ENCODE data around the gene ZNF488.

Gene ZNF488

GRCh38 chr10:47370015-47370767 is 13.9 kb downstream of the ZNF488 start:
- H3K4me3 ChIP-seq (ENCODE audit: low read length) = no peak overlapping the region
- no peak for DNase-seq (ENCODE audit: low read depth)
- no peak for TF ChIP-seq CTCF (conservative IDR thresholded peaks at IDR 0.05; ENCODE audit: low read depth, low read length)

DNA sequence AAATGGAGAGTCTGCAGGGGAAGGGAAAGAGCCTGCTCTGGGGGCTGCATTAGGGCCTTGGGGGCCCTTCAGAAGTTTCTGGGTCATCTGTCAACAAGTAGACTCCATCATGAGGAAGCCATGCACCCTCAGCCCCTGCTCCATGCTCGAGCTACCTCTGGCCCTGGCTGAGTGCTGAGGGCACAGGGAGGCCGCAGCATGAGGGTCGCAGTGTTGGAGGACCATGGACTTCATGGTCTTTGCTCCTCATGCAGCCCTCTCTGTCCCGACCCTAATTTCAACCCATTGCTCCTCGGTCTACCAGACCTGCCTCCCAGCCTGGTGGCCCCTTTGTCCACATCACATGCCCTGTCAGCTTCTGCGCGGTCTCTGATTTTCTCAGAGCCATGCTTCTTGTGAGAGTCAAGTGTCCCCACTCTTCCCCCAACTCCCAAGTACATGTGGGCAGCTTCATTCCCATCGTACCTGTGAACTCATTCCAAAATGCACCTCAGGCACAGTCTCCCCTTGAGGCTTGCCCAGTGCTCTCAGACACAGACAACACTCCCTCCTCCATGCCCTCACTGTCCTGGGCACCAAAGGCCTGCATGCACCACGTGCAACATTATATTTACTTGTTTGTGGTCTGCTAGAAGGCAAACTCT is 14.7 kb downstream of the ZNF488 start:
- no peak for DNase-seq (ENCODE audit: low read depth)
- no peak for TF ChIP-seq CTCF (conservative IDR thresholded peaks at IDR 0.05; ENCODE audit: low read depth, low read length)

GRCh38 chr10:47368431-47369180 is 15.5 kb downstream of the ZNF488 start:
- TF ChIP-seq CTCF (conservative IDR thresholded peaks at IDR 0.05; ENCODE audit: low read depth, low read length) = no peak
- DNase-seq (ENCODE audit: low read depth) = no peak

More for the DNA sequence above, 14.7 kb downstream of the ZNF488 start:
- H3K4me3 ChIP-seq (ENCODE audit: low read length) = no peak overlapping the region

DNA sequence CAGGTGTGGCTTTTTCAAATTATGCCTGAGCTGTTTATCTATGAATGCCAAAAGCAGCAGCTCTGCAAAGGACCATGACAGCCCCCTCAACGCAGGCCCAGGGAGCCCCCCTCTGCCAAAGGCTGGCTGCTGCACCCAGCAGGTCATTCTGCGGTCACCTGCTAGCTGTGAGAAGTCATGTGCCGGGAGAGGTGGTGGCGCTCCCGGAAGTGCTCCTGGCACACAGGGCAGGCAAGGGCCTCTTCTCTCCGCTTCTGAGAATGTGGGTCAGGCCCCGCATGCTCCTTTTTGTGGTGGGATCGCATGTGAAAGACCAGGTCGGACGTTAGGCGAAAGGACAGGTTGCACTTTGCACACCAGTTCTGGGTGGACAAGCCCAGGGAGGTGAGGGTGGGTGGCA is 16.4 kb downstream of the ZNF488 start:
- no peak for DNase-seq (ENCODE audit: low read depth)
- H3K4me3 ChIP-seq (ENCODE audit: low read length) = no peak overlapping the region
- no peak for TF ChIP-seq CTCF (conservative IDR thresholded peaks at IDR 0.05; ENCODE audit: low read depth, low read length)

More at GRCh38 chr10:47368431-47369180, 15.5 kb downstream of the ZNF488 start:
- H3K4me3 ChIP-seq (ENCODE audit: low read length) = no peak overlapping the region

GRCh38 chr10:47366731-47367460 is 17.2 kb downstream of the ZNF488 start:
- H3K4me3 ChIP-seq (ENCODE audit: low read length) = no peak overlapping the region
- TF ChIP-seq CTCF (conservative IDR thresholded peaks at IDR 0.05; ENCODE audit: low read depth, low read length) = no peak
- DNase-seq (ENCODE audit: low read depth) = no peak

- no peak for TF ChIP-seq CTCF (conservative IDR thresholded peaks at IDR 0.05; ENCODE audit: low read depth, low read length)
- DNase-seq (ENCODE audit: low read depth) = no peak
- H3K4me3 ChIP-seq (ENCODE audit: low read length) = no peak overlapping the region
These were observed 17.9 kb downstream of the ZNF488 start for GRCh38 chr10:47366181-47366631.
